NB4 (cell line): ENCODE results near the gene PTGFRN.

Experiments used
- DNase-seq: peaks from one replicate; pipeline ENCODE4 v3.0.0; 2010; ENCODE audit warnings: low read depth
- H3K4me3 ChIP-seq: one replicate; pipeline ENCODE4 v1.5.1; 2011; ENCODE audit warnings: mild to moderate bottlenecking, low read depth, low read length, moderate library complexity
- MYC ChIP-seq: IDR thresholded peaks from 2 replicates; pipeline ENCODE4 v1.6.1; 2011; ENCODE audit warnings: low read depth, low read length
- POLR2A ChIP-seq: IDR thresholded peaks from 2 replicates; pipeline ENCODE4 v1.6.1; 2011; ENCODE audit warnings: mild to moderate bottlenecking; ENCODE audit not compliant: insufficient read length; ENCODE audit errors: extremely low read depth
- TF ChIP-seq, protein P1 (sequence below): IDR thresholded peaks from one replicate; pipeline ENCODE4 v1.5.1; 2012; ENCODE audit warnings: low read depth, low read length
- TF ChIP-seq, protein P2 (sequence below): IDR thresholded peaks from 2 replicates; pipeline ENCODE4 v1.6.1; 2011; ENCODE audit warnings: low read depth, low read length

The PTGFRN gene

DNA sequence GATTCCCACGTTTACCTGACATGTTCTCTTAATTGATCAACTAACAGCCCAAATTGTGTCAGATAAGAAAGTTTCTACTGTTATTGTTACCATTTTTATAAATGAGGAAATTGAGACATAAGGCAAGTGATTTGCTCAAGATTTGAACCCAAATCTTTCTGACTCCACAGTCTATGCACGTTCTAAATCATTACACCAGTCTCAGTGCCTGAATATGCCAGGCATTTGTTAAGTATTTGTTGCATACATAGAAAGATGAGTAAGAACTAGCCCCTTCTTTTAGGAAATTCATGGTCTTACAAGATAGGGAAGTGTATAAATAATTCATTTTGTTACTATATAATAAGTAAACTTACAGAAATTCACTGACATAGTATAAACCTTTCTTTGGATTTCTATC is 84.7 kb downstream of the PTGFRN start:
- no peak for DNase-seq
- no peak overlapping the region for H3K4me3 ChIP-seq
- TF ChIP-seq MYC (no peak), POLR2A (no peak)
- TF ChIP-seq, protein P1, sequence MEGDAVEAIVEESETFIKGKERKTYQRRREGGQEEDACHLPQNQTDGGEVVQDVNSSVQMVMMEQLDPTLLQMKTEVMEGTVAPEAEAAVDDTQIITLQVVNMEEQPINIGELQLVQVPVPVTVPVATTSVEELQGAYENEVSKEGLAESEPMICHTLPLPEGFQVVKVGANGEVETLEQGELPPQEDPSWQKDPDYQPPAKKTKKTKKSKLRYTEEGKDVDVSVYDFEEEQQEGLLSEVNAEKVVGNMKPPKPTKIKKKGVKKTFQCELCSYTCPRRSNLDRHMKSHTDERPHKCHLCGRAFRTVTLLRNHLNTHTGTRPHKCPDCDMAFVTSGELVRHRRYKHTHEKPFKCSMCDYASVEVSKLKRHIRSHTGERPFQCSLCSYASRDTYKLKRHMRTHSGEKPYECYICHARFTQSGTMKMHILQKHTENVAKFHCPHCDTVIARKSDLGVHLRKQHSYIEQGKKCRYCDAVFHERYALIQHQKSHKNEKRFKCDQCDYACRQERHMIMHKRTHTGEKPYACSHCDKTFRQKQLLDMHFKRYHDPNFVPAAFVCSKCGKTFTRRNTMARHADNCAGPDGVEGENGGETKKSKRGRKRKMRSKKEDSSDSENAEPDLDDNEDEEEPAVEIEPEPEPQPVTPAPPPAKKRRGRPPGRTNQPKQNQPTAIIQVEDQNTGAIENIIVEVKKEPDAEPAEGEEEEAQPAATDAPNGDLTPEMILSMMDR = no peak
- TF ChIP-seq, protein P2, sequence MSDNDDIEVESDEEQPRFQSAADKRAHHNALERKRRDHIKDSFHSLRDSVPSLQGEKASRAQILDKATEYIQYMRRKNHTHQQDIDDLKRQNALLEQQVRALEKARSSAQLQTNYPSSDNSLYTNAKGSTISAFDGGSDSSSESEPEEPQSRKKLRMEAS = no peak

DNA sequence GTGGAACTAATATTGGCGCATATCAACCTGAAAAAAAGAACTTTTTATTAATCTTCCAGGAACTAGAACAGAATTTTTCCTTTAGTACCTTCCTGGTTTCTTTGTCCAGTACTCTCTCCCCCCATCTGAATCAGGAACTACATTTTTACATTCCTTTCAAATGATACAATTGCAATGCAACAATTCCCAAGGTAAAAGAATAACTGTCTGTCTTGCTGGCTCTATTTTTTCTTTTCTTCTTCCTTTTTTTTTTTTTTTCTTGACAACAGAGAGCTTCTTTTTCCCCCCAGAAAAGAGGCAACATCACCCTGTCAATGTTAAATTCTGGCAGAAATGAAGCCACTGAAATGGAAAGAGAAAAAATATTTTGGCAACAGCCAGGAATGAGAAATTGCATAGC is 87.3 kb downstream of the PTGFRN start:
- no peak overlapping the region for H3K4me3 ChIP-seq
- TF ChIP-seq, protein P1 = no peak
- TF ChIP-seq, protein P2 = no peak
- no peak for TF ChIP-seq POLR2A
- no peak for TF ChIP-seq MYC
- no peak for DNase-seq

DNA sequence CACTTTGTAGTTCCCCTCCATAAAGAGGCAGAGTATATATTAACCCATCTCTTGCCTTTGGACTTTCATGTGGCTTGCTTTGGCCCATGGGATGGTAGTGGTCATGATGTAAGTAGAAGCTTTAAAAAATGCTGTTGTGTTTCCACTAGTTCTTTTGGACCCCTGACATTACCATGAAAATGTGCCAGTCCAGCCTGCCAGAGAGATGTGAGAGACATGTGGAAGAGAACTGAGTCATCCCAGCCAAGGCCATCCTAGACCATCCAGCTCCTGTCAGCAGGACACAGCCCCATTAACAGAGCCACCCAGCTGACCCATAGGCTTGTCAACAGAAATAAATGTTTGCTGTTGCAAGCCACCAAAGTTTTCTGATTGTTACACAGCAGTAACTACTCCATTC is 87.9 kb downstream of the PTGFRN start:
- no peak for DNase-seq
- H3K4me3 ChIP-seq = no peak overlapping the region
- no peak for TF ChIP-seq MYC
- TF ChIP-seq, protein P1 = no peak
- no peak for TF ChIP-seq POLR2A
- TF ChIP-seq, protein P2 = no peak

DNA sequence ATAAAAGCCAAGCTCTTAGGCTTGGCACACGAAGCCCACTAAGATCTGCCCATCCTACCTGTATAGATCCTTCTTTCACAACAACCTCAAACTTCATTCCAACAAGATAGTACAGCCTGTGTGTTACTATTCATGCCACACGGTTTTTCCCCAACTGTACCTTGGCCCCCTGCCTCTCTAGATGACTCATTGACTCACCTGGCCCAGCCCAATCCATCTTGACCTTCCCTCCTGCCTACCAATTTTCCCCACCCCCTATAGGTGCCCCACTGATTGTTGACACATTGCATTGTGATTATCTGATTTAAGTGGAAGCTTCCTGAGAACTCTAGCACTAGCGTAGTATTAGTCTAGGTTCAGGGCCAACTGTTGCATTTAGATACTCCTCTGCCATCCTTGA is 89.9 kb downstream of the PTGFRN start:
- TF ChIP-seq, protein P1 = no peak
- TF ChIP-seq, protein P2 = no peak
- TF ChIP-seq MYC = no peak
- TF ChIP-seq POLR2A = no peak
- H3K4me3 ChIP-seq = no peak overlapping the region
- no peak for DNase-seq

DNA sequence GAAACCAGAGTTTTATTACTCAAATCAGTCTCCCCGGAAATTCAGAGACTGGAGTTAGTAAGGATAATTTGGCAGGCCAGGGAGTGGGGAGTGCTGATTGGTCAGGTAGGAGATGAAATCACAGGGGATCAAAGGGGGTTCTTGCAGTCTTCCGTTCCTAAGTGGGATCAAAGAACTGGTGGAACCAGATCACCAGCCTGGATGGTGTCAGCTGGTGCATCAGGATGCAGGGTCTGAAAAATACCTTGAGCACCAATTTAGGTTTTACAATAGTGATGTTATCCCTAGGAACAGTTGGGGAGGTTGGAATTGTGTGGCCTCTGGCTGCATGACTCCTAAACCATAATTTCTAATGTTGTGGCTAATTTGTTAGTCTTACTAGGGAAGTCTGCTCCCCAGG is 90.4 kb downstream of the PTGFRN start:
- H3K4me3 ChIP-seq = no peak overlapping the region
- TF ChIP-seq MYC = no peak
- TF ChIP-seq, protein P1 = no peak
- no peak for TF ChIP-seq POLR2A
- TF ChIP-seq, protein P2 = no peak
- no peak for DNase-seq

DNA sequence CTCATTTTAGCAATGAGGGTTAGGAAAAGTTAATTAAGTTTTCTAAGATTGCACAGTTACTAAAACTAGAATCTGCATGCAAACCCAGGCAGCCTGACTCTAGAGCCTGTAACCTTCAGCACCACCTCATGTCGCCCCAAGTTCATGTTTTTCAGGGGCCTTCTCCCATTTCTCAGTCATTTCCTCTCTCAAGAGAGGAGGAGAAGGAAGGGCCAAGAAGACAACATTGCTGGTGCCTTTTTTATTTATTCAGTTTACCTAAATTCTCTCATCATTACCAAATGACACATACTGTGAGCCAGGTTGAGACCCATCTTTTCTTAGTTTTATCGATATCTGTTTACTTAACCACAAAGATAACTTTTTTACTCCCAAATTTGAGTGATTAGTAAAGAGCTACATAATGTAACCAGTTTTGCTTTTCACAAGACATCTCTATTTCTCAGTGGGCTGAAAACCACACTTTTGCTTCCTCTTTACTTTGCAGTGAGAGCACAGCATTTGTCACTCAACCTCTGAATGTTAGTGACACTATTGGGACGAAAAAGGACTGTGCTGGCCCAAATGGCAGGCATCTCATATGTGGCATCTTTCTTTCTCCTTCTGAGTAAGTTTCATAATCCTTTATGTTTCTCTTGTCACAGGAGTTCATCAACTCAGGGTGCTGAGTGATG is 91.7 kb downstream of the PTGFRN start, which contains the start of gene CD101:
Gene CD101 (plus strand): TSS at position 507 of the 674 bp plus-strand sequence. CDS start 58 bp downstream, at position 565.
- H3K4me3 ChIP-seq = no peak within 1 kb of the TSS
- TF ChIP-seq MYC = no peak
- TF ChIP-seq, protein P1 = no peak
- TF ChIP-seq, protein P2 = no peak
- TF ChIP-seq POLR2A = no peak
- DNase-seq = peak; percentile 75
